ENCODE measurements around the gene MAZ. TPM values are rescaled to one million over a fixed set of nuclear protein-coding genes. Genes with fewer than 3 reads are reported as not detected.

MAZ gene
- total and polyA plus RNA-seq, 2 of the 13 experiments (the other 11 are each of a cell fraction or from before 2014, with no cell fraction given) = 203 to 277 TPM

- peak; percentile 87 for TF ChIP-seq RFXANK (CRISPR knock-in tag; IDR thresholded peaks at IDR 0.05)
- TF ChIP-seq ARNT2 (CRISPR knock-in tag; IDR thresholded peaks at IDR 0.05; ENCODE audit: low read depth) = peak; percentile 75; the same call in 1 of the 2 replicates
- peak; percentile 74; the same call in 1 of the 2 replicates for TF ChIP-seq KLF6 (CRISPR knock-in tag; IDR thresholded peaks at IDR 0.05)
- TF ChIP-seq DR1 (CRISPR knock-in tag; IDR thresholded peaks at IDR 0.05) = peak; percentile 88
- TF ChIP-seq ZNF180 (CRISPR knock-in tag; IDR thresholded peaks at IDR 0.05; ENCODE audit: borderline replicate concordance, low read depth) = no peak
- TF ChIP-seq ARNT (IDR thresholded peaks at IDR 0.05) = no peak
- TF ChIP-seq NFE2L2 (IDR thresholded peaks at IDR 0.05; ENCODE audit: low read length) = no peak
- TF ChIP-seq ERF (CRISPR knock-in tag; IDR thresholded peaks at IDR 0.05) = peak; percentile 88
- TF ChIP-seq, protein P1, sequence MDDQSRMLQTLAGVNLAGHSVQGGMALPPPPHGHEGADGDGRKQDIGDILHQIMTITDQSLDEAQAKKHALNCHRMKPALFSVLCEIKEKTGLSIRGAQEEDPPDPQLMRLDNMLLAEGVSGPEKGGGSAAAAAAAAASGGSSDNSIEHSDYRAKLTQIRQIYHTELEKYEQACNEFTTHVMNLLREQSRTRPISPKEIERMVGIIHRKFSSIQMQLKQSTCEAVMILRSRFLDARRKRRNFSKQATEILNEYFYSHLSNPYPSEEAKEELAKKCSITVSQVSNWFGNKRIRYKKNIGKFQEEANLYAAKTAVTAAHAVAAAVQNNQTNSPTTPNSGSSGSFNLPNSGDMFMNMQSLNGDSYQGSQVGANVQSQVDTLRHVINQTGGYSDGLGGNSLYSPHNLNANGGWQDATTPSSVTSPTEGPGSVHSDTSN (CRISPR knock-in tag; IDR thresholded peaks at IDR 0.05; ENCODE audit: borderline replicate concordance) = no peak
- TF ChIP-seq CBX1 (IDR thresholded peaks at IDR 0.05; ENCODE audit: low read depth) = no peak
- TF ChIP-seq HNRNPUL1 (IDR thresholded peaks at IDR 0.05; ENCODE audit: low read depth, low read length) = peak; percentile 96
- TF ChIP-seq ZBTB33 (CRISPR knock-in tag; IDR thresholded peaks at IDR 0.05) = peak; percentile 47
- TF ChIP-seq DNMT3B (CRISPR knock-in tag; conservative IDR thresholded peaks at IDR 0.05) = no peak
- TF ChIP-seq SALL2 (CRISPR knock-in tag; IDR thresholded peaks at IDR 0.05) = peak; percentile 85; the same call in 1 of the 2 replicates
- TF ChIP-seq TCF12 (IDR thresholded peaks at IDR 0.05) = no peak
- peak; percentile 62; the same call in 1 of the 2 replicates for TF ChIP-seq TCF12 (CRISPR knock-in tag; IDR thresholded peaks at IDR 0.05)
- peak; percentile 98; the same call in 1 of the 2 replicates for TF ChIP-seq FIP1L1 (IDR thresholded peaks at IDR 0.05; ENCODE audit: borderline replicate concordance, insufficient read depth, low read depth, low read length)
- peak; percentile 65 for TF ChIP-seq SRSF1 (optimal IDR thresholded peaks at IDR 0.05; ENCODE audit: low read depth, low read length)
- TF ChIP-seq ZNF251 (CRISPR knock-in tag; IDR thresholded peaks at IDR 0.05) = no peak
- TF ChIP-seq BCL3 (CRISPR knock-in tag; IDR thresholded peaks at IDR 0.05) = 0 out of 2 replicates have a peak, but pooled peaks have one; percentile 42
- peak; percentile 95 for TF ChIP-seq ZNF501 (CRISPR knock-in tag; IDR thresholded peaks at IDR 0.05)
- peak; percentile 97 for TF ChIP-seq PCBP1 (IDR thresholded peaks at IDR 0.05; ENCODE audit: borderline replicate concordance, low read depth, low read length)
- TF ChIP-seq KAT2B (IDR thresholded peaks at IDR 0.05; ENCODE audit: borderline replicate concordance, low read depth, low read length) = no peak
- TF ChIP-seq SUZ12 (IDR thresholded peaks at IDR 0.05; ENCODE audit: low read depth, low read length) = 0 out of 2 replicates have a peak, but pooled peaks have one; percentile 9
- TF ChIP-seq, protein P2, sequence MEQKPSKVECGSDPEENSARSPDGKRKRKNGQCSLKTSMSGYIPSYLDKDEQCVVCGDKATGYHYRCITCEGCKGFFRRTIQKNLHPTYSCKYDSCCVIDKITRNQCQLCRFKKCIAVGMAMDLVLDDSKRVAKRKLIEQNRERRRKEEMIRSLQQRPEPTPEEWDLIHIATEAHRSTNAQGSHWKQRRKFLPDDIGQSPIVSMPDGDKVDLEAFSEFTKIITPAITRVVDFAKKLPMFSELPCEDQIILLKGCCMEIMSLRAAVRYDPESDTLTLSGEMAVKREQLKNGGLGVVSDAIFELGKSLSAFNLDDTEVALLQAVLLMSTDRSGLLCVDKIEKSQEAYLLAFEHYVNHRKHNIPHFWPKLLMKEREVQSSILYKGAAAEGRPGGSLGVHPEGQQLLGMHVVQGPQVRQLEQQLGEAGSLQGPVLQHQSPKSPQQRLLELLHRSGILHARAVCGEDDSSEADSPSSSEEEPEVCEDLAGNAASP (CRISPR knock-in tag; IDR thresholded peaks at IDR 0.05; ENCODE audit: borderline replicate concordance) = no peak; the same call in 1 of the 2 replicates
- peak; percentile 98 for TF ChIP-seq SP2 (CRISPR knock-in tag; IDR thresholded peaks at IDR 0.05)
These were observed 16.0 kb upstream of the MAZ start, which contains the start of gene KIF22 (continued) for GRCh38 chr16:29790183-29790948.

Data from HepG2 (cell line).